Measurements from ENCODE around the gene PNLIP.

PNLIP gene

DNA sequence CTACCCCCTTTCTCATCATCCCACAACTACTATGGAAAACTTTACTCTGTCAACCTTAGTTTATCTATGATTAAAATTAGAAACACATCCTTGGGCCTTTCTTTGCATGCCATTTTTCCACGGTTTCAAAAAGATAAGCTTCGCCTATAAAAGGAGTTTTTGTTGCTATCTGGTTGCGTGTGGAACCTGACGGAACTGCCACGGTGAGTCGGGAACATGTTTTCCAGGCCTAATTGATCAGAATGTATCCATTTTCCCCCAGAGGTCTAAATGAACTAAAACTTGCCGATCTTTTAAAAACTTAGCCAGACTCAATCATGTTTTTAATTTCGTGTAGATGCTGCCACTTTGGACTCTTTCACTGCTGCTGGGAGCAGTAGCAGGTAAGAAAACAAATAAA lies at the start of gene PNLIP:
Gene PNLIP (plus strand): TSS at position 176 of the 400 bp plus-strand sequence. CDS start 162 bp downstream, at position 338.
- no peak for DNase-seq

DNA sequence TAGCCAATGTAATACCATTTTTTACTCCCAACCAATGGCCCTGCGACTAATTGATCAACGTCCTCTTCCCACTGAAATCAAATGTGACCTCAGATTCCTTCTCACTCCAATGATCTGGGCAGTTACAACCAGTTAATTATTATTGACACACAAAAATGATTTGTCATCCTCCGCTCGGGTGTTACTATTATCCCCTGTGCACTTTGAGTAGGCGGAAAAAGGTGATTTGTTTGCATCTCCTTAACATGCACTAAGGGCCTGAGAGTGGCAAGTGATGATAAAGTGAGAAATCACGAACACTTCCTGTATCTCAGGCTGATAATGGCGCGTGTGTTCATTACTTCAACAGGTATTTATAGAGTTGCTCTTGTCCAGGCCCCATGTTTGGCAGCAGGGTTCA lies 40.9 kb upstream of the PNLIP start:
- no peak for DNase-seq

- DNase-seq, result no peak
These were observed 35.2 kb upstream of the PNLIP start for GRCh38 chr10:116510565-116510964.

GRCh38 chr10:116511365-116511764 lies 34.4 kb upstream of the PNLIP start:
- no peak for DNase-seq

DNA sequence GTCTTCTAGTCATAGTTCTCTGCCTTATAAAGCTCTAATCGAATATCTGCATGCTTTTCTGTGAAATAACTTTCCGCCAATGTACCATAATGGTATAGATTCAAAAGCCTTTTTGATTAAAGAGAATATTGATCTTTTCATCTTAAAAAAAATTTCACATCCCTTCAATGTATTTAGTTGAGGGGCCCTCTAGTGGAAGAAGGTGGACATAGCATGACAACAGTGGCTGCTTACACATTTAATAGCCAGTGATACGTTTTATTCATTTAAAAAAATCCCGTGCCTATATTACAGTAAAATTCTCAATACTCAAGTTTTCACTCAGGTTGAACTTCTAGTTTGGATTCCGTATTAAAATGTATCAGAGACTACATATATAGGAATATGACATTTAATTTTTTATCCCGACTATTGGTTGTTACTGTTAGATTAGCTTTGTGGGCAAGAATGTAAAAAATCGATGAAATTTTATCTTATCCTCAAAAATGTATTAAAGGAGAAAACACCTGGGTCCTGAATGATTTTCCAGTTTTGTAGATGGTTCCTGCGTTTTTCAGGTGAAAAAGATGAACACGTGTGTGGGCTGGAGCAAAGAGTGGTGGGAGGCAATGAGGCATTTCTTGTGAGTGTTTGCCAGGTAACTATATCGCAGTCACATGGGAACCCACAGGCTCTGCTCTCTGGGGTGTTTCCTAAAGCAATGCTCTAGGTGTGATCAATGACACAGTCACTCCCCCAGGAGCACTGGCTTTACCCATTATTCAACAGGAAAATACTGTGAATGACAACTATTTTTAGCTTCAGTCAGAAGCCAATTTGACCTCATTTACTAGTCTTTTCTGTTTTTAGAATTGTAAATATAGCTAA lies 24.1 kb upstream of the PNLIP start:
- DNase-seq, result peak; percentile 16

- DNase-seq, result no peak
These were observed 22.8 kb upstream of the PNLIP start for GRCh38 chr10:116522803-116523381.

DNA sequence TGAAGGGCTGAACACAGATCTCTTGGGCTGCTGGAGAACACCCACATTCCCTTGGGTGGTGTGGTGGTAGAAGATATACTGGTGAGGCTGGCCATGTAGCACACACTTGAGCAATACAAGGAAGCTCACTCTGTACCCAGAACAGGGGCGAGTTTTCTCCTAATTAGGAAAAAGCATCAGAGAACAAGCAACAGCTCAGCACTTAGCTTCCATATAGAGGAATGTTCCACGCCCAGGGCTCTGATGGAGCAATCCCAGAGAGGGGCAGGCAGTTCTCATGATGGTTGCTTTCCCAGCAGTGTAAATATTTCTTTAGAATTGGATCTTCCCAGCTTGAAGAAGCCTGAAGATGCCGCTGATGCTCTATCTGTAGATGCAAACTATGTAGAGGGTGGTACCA lies 21.0 kb upstream of the PNLIP start:
- DNase-seq, result no peak

DNA sequence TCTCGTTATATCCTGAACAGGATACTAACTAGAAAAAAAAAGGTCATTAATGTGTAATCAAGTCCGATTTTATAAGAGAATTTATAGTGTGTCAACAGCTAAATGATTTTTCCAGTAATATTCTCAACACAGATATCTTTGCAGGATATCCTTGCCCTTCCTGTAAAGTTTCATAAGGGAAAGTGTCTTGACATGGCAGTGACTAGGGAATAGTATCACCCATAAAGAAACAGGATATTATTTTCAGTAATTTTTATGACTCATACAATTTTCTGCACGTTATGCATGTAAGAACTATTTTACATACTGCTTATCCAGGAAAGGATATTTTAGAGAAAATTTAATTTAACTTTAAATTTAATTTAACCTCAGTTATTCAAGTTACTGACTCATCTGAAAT lies 19.5 kb upstream of the PNLIP start:
- no peak for DNase-seq

DNA sequence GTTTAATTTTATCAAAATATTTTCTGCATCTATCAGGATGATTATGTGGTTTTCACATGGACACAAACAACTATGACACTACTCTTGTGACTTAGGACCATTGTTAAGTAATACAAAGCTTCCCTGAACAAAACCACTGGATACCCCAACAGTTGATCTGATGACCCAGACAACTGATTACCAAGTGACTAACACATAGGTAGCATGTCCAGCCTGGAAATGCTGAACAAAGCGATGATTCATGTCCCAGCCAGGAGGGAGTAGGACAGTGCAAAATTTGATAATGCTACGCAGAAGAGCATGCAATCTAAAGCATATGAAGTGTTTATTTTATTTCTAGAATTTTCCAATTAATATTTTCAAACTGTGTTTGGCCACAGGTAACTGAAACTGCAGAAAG lies 8.9 kb upstream of the PNLIP start:
- DNase-seq, result no peak

DNA sequence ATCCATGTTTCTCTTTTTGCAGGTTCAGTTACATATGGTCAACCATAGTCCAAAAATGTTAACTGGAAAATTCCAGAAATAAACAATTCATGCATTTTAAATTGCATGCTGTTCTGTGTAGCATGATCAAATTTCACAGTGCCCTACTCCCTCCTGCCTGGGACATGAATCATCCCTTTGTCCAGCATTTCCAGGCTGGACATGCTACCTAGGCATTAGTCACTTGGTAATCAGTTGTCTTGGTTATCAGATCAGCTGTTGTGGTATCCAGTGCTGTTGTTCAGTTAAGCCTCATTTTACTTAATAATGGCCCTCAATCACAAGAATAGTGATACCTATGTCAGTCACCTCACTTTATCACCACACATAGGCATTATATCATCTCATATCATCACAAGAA lies 7.3 kb upstream of the PNLIP start:
- no peak for DNase-seq

DNA sequence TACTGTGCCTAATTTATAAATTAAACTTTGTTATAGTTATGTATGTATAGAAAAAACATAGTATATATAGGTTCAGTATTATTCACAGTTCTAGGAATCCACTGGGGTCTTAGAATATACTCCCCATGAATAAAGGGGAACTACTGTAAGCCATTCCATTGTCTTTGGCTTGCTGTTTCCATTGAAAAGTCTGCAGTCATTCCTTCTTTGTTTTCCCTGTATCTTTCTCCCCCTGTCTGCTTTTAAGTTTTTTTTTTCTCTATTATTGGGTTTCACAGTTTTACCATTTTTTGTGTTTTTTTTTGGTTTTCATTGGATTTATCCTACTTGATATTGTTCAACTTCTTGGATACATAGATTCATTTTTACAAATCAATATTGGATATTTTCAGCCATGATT lies 6.7 kb upstream of the PNLIP start:
- DNase-seq, result no peak

GRCh38 chr10:116540814-116541213 lies 4.9 kb upstream of the PNLIP start:
- DNase-seq, result no peak

GRCh38 chr10:116542007-116542677 lies 3.6 kb upstream of the PNLIP start:
- no peak for DNase-seq

DNA sequence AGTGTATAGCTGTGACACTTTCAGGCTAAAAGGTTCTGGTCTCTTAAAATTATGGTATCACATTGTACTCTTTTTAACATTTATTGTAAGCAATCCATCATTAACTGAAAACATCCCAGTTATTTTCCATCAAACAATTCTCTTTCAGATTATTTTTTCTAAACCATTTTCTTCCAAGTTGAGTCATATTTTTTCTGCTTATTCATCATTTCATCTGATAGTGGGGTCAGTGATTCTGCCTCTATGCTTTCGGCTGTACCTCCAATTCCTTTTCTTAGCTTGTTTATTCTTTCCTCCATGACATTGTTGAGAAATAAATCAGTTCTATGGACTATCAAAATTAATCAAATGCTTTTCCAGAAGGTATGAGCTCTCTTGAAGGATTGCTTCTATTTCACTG lies 609 bp upstream of the PNLIP start:
- DNase-seq, result no peak

- no peak for DNase-seq
These were observed 2.6 kb downstream of the PNLIP start for GRCh38 chr10:116548301-116548700.

GRCh38 chr10:116553378-116553980 lies 7.7 kb downstream of the PNLIP start:
- no peak for DNase-seq

- DNase-seq, result no peak
These were observed 8.9 kb downstream of the PNLIP start for GRCh38 chr10:116554628-116555027.

- DNase-seq, result no peak
These were observed 10.1 kb downstream of the PNLIP start for GRCh38 chr10:116555880-116556279.

GRCh38 chr10:116557305-116557880 lies 11.7 kb downstream of the PNLIP start:
- no peak for DNase-seq

- no peak for DNase-seq
These were observed 19.8 kb downstream of the PNLIP start for GRCh38 chr10:116565534-116565933.

GRCh38 chr10:116566932-116567331 lies 21.2 kb downstream of the PNLIP start:
- no peak for DNase-seq

DNA sequence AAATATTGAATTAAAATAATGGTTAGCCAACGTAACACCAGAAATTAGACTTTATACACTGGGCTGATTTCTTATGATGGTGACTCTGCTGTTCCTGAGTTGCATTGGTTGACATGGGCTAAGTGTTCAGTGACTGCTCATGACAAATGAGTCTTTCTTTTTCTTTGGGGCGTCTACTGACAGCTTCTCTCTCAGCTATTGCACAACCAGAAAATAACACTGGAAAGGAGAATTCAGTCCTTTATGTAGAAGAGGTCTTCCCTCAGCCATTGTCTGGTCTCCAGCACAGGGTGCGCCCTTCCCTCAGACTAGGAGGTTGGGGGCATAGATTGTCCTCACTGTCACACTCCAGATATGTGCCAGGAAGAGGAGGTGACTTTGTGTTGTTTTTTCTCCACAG lies 21.6 kb downstream of the PNLIP start:
- DNase-seq, result no peak

- DNase-seq, result no peak
These were observed 29.1 kb downstream of the PNLIP start for GRCh38 chr10:116574797-116575196.
